Left lung (tissue), 10 donors: ENCODE data around the gene DLG5. TPM values are rescaled to one million over a fixed set of nuclear protein-coding genes. Genes with fewer than 3 reads are reported as not detected.

Source experiments
- ATAC-seq: fragments of 200-7000 bp; cut with Tn5 transposase; one replicate; pipeline ENCODE4 v1.9.1; 2020; ENCODE audit warnings: moderate library complexity
- DNase-seq, 4 donors: peaks; one replicate each; pipeline ENCODE4 v3.0.0-alpha.2; 2013 to 2020
- H3K27ac ChIP-seq, 2 donors: fragments of 200-600 bp; sonication (generic) in 1 of 2; one replicate each; pipeline versions ENCODE4 v1.5.0 to v1.8.0; 2020 to 2021
- H3K27me3 ChIP-seq, 2 donors: fragments of 200-600 bp; sonication (generic) in 1 of 2; one replicate each; pipeline versions ENCODE4 v1.5.0 to v1.8.0; 2020 to 2021
- H3K36me3 ChIP-seq, 2 donors: fragments of 200-600 bp; sonication (generic) in 1 of 2; one replicate each; pipeline versions ENCODE4 v1.5.0 to v1.8.0; 2020 to 2021
- H3K4me1 ChIP-seq, 2 donors: fragments of 200-600 bp; one replicate each; pipeline ENCODE4 v1.8.0; 2021
- H3K4me3 ChIP-seq, 2 donors: fragments of 200-600 bp; sonication (generic) in 1 of 2; one replicate each; pipeline versions ENCODE4 v1.5.0 to v1.8.0; 2020 to 2021; ENCODE audit warnings: mild to moderate bottlenecking in 1 of 2
- H3K9me3 ChIP-seq, 2 donors: fragments of 200-600 bp; sonication (generic) in 1 of 2; one replicate each; pipeline versions ENCODE4 v1.5.0 to v1.8.0; 2020 to 2021
- intact Hi-C, 2 donors: fragments of 100-400 bp; cut with DNase I; formaldehyde crosslinking; loops; one replicate each; pipeline versions ENCODE4 v1.11.2 to v1.14.2; 2022
- polyA plus RNA-seq, 6 donors: library from polyadenylated mRNA; unstranded; fragments of 120-200 nt; gene quantifications; one replicate each; pipeline ENCODE4 v1.2.1, GENCODE V29; 2013; ENCODE audit not compliant: insufficient read length in 6 of 6
- total RNA-seq, 2 donors: library from RNA; stranded (reverse); fragmentation: NEBNext Ultra II Directional; extraction: Animal tissue kit (Norgen Biotek cat#: 25700); gene quantifications; one replicate each; pipeline ENCODE4 v1.2.1, GENCODE V29; 2021
- TF ChIP-seq, protein P1 (sequence below), 2 donors: fragments of 200-600 bp; sonication (generic) in 1 of 2; IDR thresholded peaks; one replicate each; pipeline versions ENCODE4 v1.5.0 to v1.8.0; 2021; ENCODE audit warnings: antibody characterized with exemption in 2 of 2
- donor health status: DM: no; HTN: yes; CAD: no.
- donor health status: DM: no; HTN: no; CAD: no.

Gene DLG5
- total and polyA plus RNA-seq, 8 donors: 17.0 to 53.4 (median 49.0) TPM

DNA sequence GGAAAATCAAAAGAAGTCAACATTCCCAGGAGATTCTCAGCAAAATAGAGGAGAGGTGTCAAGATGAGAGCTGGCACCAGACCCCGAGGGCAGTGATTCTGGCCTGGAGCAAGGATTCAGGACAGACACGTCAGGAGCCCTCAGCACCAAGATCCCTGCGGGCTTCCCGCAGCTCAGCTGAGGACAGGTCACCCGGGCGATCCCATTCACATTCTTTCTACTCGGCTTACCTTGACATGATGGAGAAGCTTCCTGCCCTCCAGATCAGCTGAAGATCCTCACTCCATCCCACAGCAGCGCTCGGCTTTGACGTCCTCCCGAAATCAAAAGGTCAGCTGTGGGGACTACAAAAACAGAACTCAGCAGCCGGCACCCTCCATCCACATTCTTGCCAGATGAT, 139.1 kb downstream of the DLG5 start:
- TF ChIP-seq, protein P1, sequence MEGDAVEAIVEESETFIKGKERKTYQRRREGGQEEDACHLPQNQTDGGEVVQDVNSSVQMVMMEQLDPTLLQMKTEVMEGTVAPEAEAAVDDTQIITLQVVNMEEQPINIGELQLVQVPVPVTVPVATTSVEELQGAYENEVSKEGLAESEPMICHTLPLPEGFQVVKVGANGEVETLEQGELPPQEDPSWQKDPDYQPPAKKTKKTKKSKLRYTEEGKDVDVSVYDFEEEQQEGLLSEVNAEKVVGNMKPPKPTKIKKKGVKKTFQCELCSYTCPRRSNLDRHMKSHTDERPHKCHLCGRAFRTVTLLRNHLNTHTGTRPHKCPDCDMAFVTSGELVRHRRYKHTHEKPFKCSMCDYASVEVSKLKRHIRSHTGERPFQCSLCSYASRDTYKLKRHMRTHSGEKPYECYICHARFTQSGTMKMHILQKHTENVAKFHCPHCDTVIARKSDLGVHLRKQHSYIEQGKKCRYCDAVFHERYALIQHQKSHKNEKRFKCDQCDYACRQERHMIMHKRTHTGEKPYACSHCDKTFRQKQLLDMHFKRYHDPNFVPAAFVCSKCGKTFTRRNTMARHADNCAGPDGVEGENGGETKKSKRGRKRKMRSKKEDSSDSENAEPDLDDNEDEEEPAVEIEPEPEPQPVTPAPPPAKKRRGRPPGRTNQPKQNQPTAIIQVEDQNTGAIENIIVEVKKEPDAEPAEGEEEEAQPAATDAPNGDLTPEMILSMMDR (IDR thresholded peaks at IDR 0.05): no peak
- intact Hi-C loops: no loop called here
- Histone ChIP-seq H3K9me3 (no peaks in the 10 kb centered on the region), H3K27me3 (no peaks in the 10 kb centered on the region), H3K4me3 (no peak overlapping the region), H3K4me1 (no peaks in the 10 kb centered on the region), H3K27ac (no peak overlapping the region), H3K36me3 (peaks cover 0 to 24% of the 10 kb centered on the region in 2 donors)
- ATAC-seq (no peak), DNase-seq (peak in 1 of 4 donors; percentile 53)

DNA sequence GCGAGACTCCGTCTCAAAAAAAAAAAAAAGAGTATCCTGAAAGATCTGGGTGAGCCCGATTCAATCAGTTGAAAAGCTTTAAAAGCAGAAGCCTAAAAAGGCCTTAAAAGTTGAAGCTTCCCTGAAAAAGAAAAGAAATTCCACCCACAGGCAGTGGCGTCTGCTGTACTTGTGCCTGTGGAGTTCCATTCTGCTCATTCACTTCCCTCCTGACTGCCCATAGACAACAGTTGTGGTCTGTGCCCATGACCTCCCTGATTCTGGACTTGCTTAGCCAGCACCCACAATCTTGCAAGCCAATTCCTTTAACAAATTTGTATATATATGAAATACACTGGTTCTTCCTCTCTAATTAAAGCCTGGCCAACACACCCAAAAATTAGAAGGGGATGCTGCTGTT, 141.7 kb downstream of the DLG5 start:
- no peak overlapping the region for H3K27ac ChIP-seq
- peaks cover 0 to 11% of the 10 kb centered on the region in 2 donors for H3K36me3 ChIP-seq
- H3K27me3 ChIP-seq: no peaks in the 10 kb centered on the region
- H3K9me3 ChIP-seq: peaks cover 0 to 3% of the 10 kb centered on the region in 2 donors
- ATAC-seq (peak; percentile 30), DNase-seq (no peak)
- intact Hi-C loops: no loop called here
- no peaks in the 10 kb centered on the region for H3K4me1 ChIP-seq
- H3K4me3 ChIP-seq: no peak overlapping the region
- TF ChIP-seq, protein P1 (IDR thresholded peaks at IDR 0.05): no peak

DNA sequence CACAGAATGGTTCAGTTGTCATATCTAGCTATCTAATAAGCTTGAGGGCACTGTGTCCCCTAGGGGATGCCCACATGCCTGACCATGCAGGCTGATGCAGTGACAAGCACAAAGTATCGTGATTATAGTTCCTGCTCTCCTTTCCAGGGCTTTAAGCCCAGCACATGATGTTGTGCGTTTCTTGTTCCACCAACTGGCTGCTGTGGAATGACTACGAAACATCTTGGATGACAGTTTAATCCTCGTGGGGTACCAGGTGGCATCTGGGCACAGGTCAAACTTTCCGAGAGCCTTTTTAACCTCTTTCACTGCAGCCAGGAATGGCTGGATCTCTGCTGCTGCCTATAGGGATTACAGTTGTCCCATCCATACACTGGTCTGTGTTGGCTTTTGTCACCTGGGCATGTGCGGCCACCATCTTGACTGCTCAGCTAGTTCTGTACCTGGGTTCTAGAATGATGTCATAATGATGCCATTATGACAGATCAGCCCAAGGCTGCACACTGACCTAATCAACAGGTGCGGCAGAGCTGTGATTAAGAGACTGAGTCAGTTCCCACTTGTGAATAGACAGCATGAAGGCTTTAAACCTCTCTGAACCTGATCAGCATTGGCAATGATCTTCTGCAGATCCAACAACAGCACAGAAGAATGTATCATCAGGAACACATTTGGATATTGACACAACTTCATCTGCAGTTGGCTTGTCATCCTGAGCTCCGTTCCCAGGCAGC, 144.1 kb downstream of the DLG5 start:
- H3K27me3 ChIP-seq: no peaks in the 10 kb centered on the region
- H3K4me1 ChIP-seq: no peaks in the 10 kb centered on the region
- peaks cover 0 to 5% of the 10 kb centered on the region in 2 donors for H3K36me3 ChIP-seq
- TF ChIP-seq, protein P1 (IDR thresholded peaks at IDR 0.05): no peak
- DNase-seq: no peak
- ATAC-seq: no peak
- H3K9me3 ChIP-seq: peaks cover 0 to 9% of the 10 kb centered on the region in 2 donors
- no peak overlapping the region for H3K4me3 ChIP-seq
- intact Hi-C loops: no loop called here
- no peak overlapping the region for H3K27ac ChIP-seq

DNA sequence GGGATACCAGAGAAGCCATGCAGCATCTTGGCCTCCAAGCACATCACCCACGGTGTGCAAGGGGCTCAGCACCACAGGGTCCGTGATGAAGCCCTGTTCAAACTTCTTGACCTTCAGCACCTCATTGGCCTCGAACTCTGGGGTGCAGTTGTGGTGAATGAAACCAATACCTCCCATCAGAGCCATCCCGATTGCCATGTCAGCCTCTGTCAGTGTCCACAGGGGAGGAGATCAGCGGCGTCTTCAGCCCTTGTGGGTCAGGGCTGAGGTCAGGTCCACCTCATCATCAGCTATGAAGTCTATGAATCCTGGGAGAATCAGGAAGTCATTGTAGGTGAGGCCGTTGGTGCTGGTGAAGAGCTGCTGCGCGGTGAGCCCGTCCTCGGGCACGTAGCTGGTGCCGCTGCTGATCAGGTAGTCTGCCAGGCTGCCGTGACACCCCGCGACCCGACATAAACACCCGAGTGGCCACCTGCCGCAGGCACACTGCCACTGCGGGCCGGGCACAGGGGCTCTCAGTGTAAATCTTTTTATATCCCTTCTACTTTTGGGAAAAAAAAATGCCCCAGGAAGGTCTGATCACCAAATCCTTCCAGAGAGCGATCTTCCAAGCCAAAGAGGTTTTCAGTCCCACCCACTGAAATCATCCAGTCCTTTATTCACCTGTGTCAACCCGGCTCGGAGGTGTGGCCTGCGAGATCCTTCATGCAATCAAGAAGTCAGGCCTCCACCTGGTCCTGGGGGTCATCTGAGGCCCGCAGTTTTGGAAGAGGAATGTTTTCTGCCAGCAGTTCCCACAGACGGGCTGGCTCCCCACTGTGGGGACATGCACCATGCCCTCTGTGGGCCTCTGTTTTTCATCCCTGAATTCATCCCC, 144.9 kb downstream of the DLG5 start:
- ATAC-seq: no peak
- no peaks in the 10 kb centered on the region for H3K27me3 ChIP-seq
- TF ChIP-seq, protein P1 (IDR thresholded peaks at IDR 0.05): no peak
- intact Hi-C loops: no loop called here
- peaks cover 0 to 17% of the 10 kb centered on the region in 2 donors for H3K9me3 ChIP-seq
- H3K4me3 ChIP-seq: no peak overlapping the region
- DNase-seq: peak in 1 of 4 donors; percentile 61
- no peaks in the 10 kb centered on the region for H3K4me1 ChIP-seq
- no peak overlapping the region for H3K27ac ChIP-seq
- H3K36me3 ChIP-seq: peaks cover 0 to 3% of the 10 kb centered on the region in 2 donors

DNA sequence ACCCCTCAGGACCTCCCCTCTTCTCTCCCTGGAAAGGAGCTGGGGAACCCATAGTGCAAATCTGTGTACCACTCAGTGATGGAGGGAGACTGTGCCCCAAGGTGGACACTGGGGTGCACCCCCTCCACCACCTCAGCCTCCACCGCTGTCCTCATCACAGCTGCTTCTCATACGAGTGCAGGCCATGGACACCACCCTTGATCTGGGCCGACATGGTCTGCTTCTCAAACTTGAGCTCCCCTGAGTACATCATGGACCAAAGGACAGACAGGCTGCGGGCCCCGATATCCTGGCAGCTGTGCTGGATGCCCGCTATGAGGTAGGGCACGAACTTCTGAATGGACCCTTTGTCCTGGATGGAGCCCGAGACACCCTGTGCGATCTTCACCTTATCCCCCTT, 146.4 kb downstream of the DLG5 start:
- ATAC-seq (no peak), DNase-seq (no peak)
- TF ChIP-seq, protein P1 (IDR thresholded peaks at IDR 0.05): no peak
- Histone ChIP-seq H3K27ac (no peak overlapping the region), H3K36me3 (peaks cover 0 to 3% of the 10 kb centered on the region in 2 donors), H3K4me1 (no peaks in the 10 kb centered on the region), H3K27me3 (no peaks in the 10 kb centered on the region), H3K4me3 (no peak overlapping the region), H3K9me3 (peaks cover 0 to 25% of the 10 kb centered on the region in 2 donors)
- intact Hi-C loops: no loop called here
